Smooth muscle cell (in vitro differentiated cells): ENCODE measurements around the gene AVPI1. TPM values are rescaled to one million over a fixed set of nuclear protein-coding genes. Genes with fewer than 3 reads are reported as not detected.
"Not testable (repeated sequence)": the region's sequence is repeated elsewhere in the genome, so short reads cannot be mapped to it uniquely, and the experiment has no call there.

Experiments used
- DNase-seq: peaks from one replicate; lab custom pipeline; 2025; ENCODE audit not compliant: unreplicated experiment; lab: John Stamatoyannopoulos, UW
- H2AFZ ChIP-seq: fragments of 200-600 bp; sonication (generic); 2 replicates; pipeline ENCODE4 v1.6.0; 2016; ENCODE audit warnings: antibody characterized with exemption, low read depth, mild to moderate bottlenecking
- H3F3A ChIP-seq: fragments of 200-600 bp; sonication (generic); 2 replicates; pipeline ENCODE4 v1.6.0; 2017; ENCODE audit warnings: antibody characterized with exemption, low read depth
- H3K27ac ChIP-seq: fragments of 200-600 bp; sonication (generic); 2 replicates; pipeline ENCODE4 v1.5.1; 2016; ENCODE audit warnings: low read depth, mild to moderate bottlenecking
- H3K27me3 ChIP-seq: fragments of 200-600 bp; sonication (generic); 2 replicates; pipeline ENCODE4 v1.6.1; 2016; ENCODE audit warnings: low read depth, mild to moderate bottlenecking
- H3K36me3 ChIP-seq: fragments of 200-600 bp; sonication (generic); 2 replicates; pipeline ENCODE4 v1.5.1; 2016; ENCODE audit warnings: low read depth
- H3K4me1 ChIP-seq: fragments of 200-600 bp; sonication (generic); 2 replicates; pipeline ENCODE4 v1.5.1; 2016; ENCODE audit warnings: low read depth
- H3K4me2 ChIP-seq: fragments of 200-600 bp; sonication (generic); 2 replicates; pipeline ENCODE4 v1.6.0; 2016; ENCODE audit warnings: mild to moderate bottlenecking
- H3K4me3 ChIP-seq: fragments of 200-600 bp; sonication (generic); 2 replicates; pipeline ENCODE4 v1.5.1; 2016; ENCODE audit warnings: mild to moderate bottlenecking
- H3K79me2 ChIP-seq: fragments of 200-600 bp; sonication (generic); 2 replicates; pipeline ENCODE4 v1.6.0; 2016; ENCODE audit warnings: low read depth, mild to moderate bottlenecking
- H3K9ac ChIP-seq: fragments of 200-600 bp; sonication (generic); 2 replicates; pipeline ENCODE4 v1.6.0; 2016; ENCODE audit warnings: low read depth
- H3K9me3 ChIP-seq: fragments of 200-600 bp; sonication (generic); replicated peaks from 2 replicates; pipeline ENCODE4 v1.5.1; 2016; ENCODE audit warnings: low read depth
- H4K20me1 ChIP-seq: fragments of 200-600 bp; sonication (generic); 2 replicates; pipeline ENCODE4 v1.6.0; 2016; ENCODE audit warnings: low read depth
- CTCF ChIP-seq: fragments of 200-600 bp; sonication (generic); IDR thresholded peaks from 2 replicates; pipeline ENCODE4 v1.5.1; 2017; ENCODE audit warnings: borderline replicate concordance, mild to moderate bottlenecking, antibody characterized with exemption; ENCODE audit not compliant: insufficient read depth, poor library complexity, severe bottlenecking
- WGBS: methylation state at CpG from one replicate; pipeline ENCODE4 v1.1.7; 2016; ENCODE audit warnings: low lambda C conversion rate; 5-methylcytosine and 5-hydroxymethylcytosine counted together
- polyA plus RNA-seq: library from polyadenylated mRNA; unstranded; fragments of >200 nt; fragmentation: Nextera tagmentation; extraction: Ambion mirVana; gene quantifications from 2 replicates; pipeline ENCODE4 v1.2.1, GENCODE V29; 2016
- total RNA-seq: library from RNA; depleted of rRNA; stranded (reverse); fragments of >200 nt; gene quantifications from 2 replicates; pipeline ENCODE4 v1.2.3, GENCODE V29; 2014

The AVPI1 gene
- total and polyA plus RNA-seq, 2 experiments from 2014 or later = 23.8 to 32.5 TPM

GRCh38 chr10:97644936-97645335, 42.1 kb downstream of the AVPI1 start:
- H3K27ac ChIP-seq = peak overlapping the region; percentile 42
- peaks cover 60% of the 10 kb centered on the region for H3K79me2 ChIP-seq
- WGBS = 90% methylated on average over 4 of the region's 4 CpGs
- H3F3A ChIP-seq = peaks cover 25% of the 10 kb centered on the region
- no peak overlapping the region for H3K4me3 ChIP-seq
- no peaks in the 10 kb centered on the region for H3K36me3 ChIP-seq
- H2AFZ ChIP-seq = no peak overlapping the region
- peaks cover 31% of the 10 kb centered on the region for H3K4me1 ChIP-seq
- H3K4me2 ChIP-seq = no peak overlapping the region
- TF ChIP-seq CTCF = no peak
- H4K20me1 ChIP-seq = peaks cover 19% of the 10 kb centered on the region
- DNase-seq = no peak
- H3K9ac ChIP-seq = no peak overlapping the region
- no peaks in the 10 kb centered on the region for H3K27me3 ChIP-seq
- no peaks in the 10 kb centered on the region for H3K9me3 ChIP-seq

GRCh38 chr10:97643441-97643985, 43.5 kb downstream of the AVPI1 start:
- Histone ChIP-seq H3K27me3 (no peaks in the 10 kb centered on the region), H3K27ac (no peak overlapping the region), H2AFZ (no peak overlapping the region), H3K4me2 (no peak overlapping the region), H3K79me2 (peaks cover 60% of the 10 kb centered on the region), H3K4me1 (peaks cover 25% of the 10 kb centered on the region), H3K36me3 (no peaks in the 10 kb centered on the region), H3K4me3 (no peak overlapping the region), H4K20me1 (peaks cover 19% of the 10 kb centered on the region), H3K9ac (no peak overlapping the region), H3F3A (peaks cover 18% of the 10 kb centered on the region), H3K9me3 (no peaks in the 10 kb centered on the region)
- 95% methylated on average over 4 of the region's 4 CpGs for WGBS
- no peak for DNase-seq
- TF ChIP-seq CTCF = no peak

- Histone ChIP-seq H3K9ac (peak overlapping the region; percentile 93), H4K20me1 (peaks cover 19% of the 10 kb centered on the region), H3K4me2 (peak overlapping the region; percentile 99), H3K4me1 (peaks cover 18% of the 10 kb centered on the region), H3K79me2 (peaks cover 60% of the 10 kb centered on the region), H3K4me3 (peak overlapping the region; percentile 98)
- H3K9me3 ChIP-seq, H3K27me3 ChIP-seq, H3K27ac ChIP-seq, H3K36me3 ChIP-seq, H3F3A ChIP-seq, H2AFZ ChIP-seq, DNase-seq: not testable (repeated sequence)
- 96% methylated on average over 13 of the region's 13 CpGs for WGBS
Measured at GRCh38 chr10:97642471-97643159, 44.4 kb downstream of the AVPI1 start.

GRCh38 chr10:97640868-97641811, 45.9 kb downstream of the AVPI1 start:
- Histone ChIP-seq H3K4me3 (peak overlapping the region; percentile 98), H3K9me3 (no peaks in the 10 kb centered on the region), H3K4me1 (peaks cover 11% of the 10 kb centered on the region), H3K79me2 (peaks cover 49% of the 10 kb centered on the region), H3F3A (peaks cover 3% of the 10 kb centered on the region), H3K36me3 (no peaks in the 10 kb centered on the region), H2AFZ (no peak overlapping the region), H3K27ac (peak overlapping the region; percentile 87), H4K20me1 (peaks cover 19% of the 10 kb centered on the region), H3K27me3 (no peaks in the 10 kb centered on the region), H3K9ac (peak overlapping the region; percentile 93), H3K4me2 (peak overlapping the region; percentile 99)
- TF ChIP-seq CTCF = no peak
- WGBS = 2% methylated on average over 60 of the region's 67 CpGs
- DNase-seq = peak; percentile 57
